H1 (cell line): Measurements from ENCODE around the gene NOS1AP. TPM values are rescaled to one million over a fixed set of nuclear protein-coding genes. Genes with fewer than 3 reads are reported as not detected.

Experiments
- CTCF ChIA-PET: fragments of 300-600 bp; sonication (Branson Sonifier 250); formaldehyde crosslinking; loops from one replicate; lab custom pipeline; 2021; ENCODE audit not compliant: partially characterized antibody; lab: Charles Lee
- POLR2A ChIA-PET: fragments of 300-600 bp; sonication (Branson Sonifier 250); formaldehyde crosslinking; loops from one replicate; lab custom pipeline; 2021; ENCODE audit warnings: inconsistent platforms; ENCODE audit not compliant: partially characterized antibody; lab: Charles Lee
- DNase-seq, 2 experiments: peaks; one replicate each; pipeline versions ENCODE4 v3.0.0 to v3.0.0-alpha.2; 2010 to 2022; ENCODE audit warnings: low spot score in 2 of 2, low read depth in 1 of 2, mixed read lengths in 1 of 2
- FAIRE-seq: peaks from 2 replicates; lab custom pipeline; 2011; peaks lifted over from hg19 to GRCh38; lab: Jason Lieb, UNC
- H2AFZ ChIP-seq: 2 replicates; pipeline ENCODE4 v1.8.1; 2012; ENCODE audit warnings: low read length, inconsistent platforms
- H2AK5ac ChIP-seq: 2 replicates; pipeline ENCODE4 v1.6.1; 2013; ENCODE audit warnings: low read depth, low read length
- H2BK120ac ChIP-seq: replicated peaks from 2 replicates; pipeline ENCODE3; 2013; ENCODE audit warnings: low read depth, low read length, inconsistent platforms
- H2BK12ac ChIP-seq: 2 replicates; pipeline ENCODE4 v1.6.1; 2013; ENCODE audit warnings: low read depth, low read length
- H2BK15ac ChIP-seq: 2 replicates; pipeline ENCODE4 v1.6.1; 2013; ENCODE audit warnings: low read length
- H2BK20ac ChIP-seq: 2 replicates; pipeline ENCODE4 v1.6.1; 2013; ENCODE audit warnings: low read length
- H2BK5ac ChIP-seq: 2 replicates; pipeline ENCODE4 v1.6.1; 2013; ENCODE audit warnings: low read depth, low read length
- H3K14ac ChIP-seq: 2 replicates; pipeline ENCODE4 v1.6.1; 2013; ENCODE audit warnings: inconsistent platforms; ENCODE audit not compliant: insufficient read length
- H3K18ac ChIP-seq: 2 replicates; pipeline ENCODE4 v1.6.1; 2013; ENCODE audit warnings: low read length; ENCODE audit errors: extremely low read depth
- H3K23ac ChIP-seq: 2 replicates; pipeline ENCODE4 v1.6.1; 2013; ENCODE audit warnings: inconsistent platforms; ENCODE audit not compliant: insufficient read length
- H3K23me2 ChIP-seq: 2 replicates; pipeline ENCODE4 v1.6.1; 2013; ENCODE audit warnings: low read depth, low read length
- H3K27ac ChIP-seq: 2 replicates; pipeline ENCODE4 v1.6.1; 2011; ENCODE audit warnings: low read depth, low read length, inconsistent platforms
- H3K27me3 ChIP-seq, 4 experiments: replicated peaks in 1 of 4; 1 replicate in 1 of 4; 2 replicates in 3 of 4; pipeline versions ENCODE4 v1.6.1 to v1.8.1; 2011 to 2013; ENCODE audit warnings: low read length in 3 of 4, mild to moderate bottlenecking in 3 of 4, inconsistent platforms in 2 of 4, mixed read lengths in 2 of 4, moderate library complexity in 1 of 4; ENCODE audit not compliant: control insufficient read depth in 3 of 4, insufficient read depth in 3 of 4; ENCODE audit errors: extremely low read depth in 1 of 4
- H3K36me3 ChIP-seq, 4 experiments: 2 replicates each; pipeline versions ENCODE4 v1.6.1 to v1.8.1; 2011 to 2013; ENCODE audit warnings: mild to moderate bottlenecking in 4 of 4, low read length in 3 of 4, moderate library complexity in 2 of 4, control low read depth in 1 of 4, inconsistent platforms in 1 of 4; ENCODE audit not compliant: insufficient read depth in 4 of 4, control insufficient read depth in 2 of 4
- H3K4ac ChIP-seq: replicated peaks from 2 replicates; pipeline ENCODE3; 2013; ENCODE audit warnings: low read length, low read depth, mixed read lengths, inconsistent platforms; ENCODE audit not compliant: insufficient read length
- H3K4me1 ChIP-seq, 4 experiments: replicated peaks in 1 of 4; 1 replicate in 1 of 4; 2 replicates in 3 of 4; pipeline versions ENCODE4 v1.6.1 to v1.8.1; 2011 to 2013; ENCODE audit warnings: low read length in 3 of 4, inconsistent platforms in 2 of 4, mixed read lengths in 1 of 4; ENCODE audit not compliant: insufficient read depth in 4 of 4, control insufficient read depth in 3 of 4
- H3K4me2 ChIP-seq, 2 experiments: 2 replicates each; pipeline versions ENCODE4 v1.6.1 to v1.8.1; 2011 to 2013; ENCODE audit warnings: low read depth in 2 of 2, low read length in 2 of 2, control low read depth in 1 of 2, inconsistent platforms in 1 of 2, mild to moderate bottlenecking in 1 of 2; ENCODE audit not compliant: insufficient read depth in 1 of 2
- H3K4me3 ChIP-seq, 4 experiments: fragments of 200-600, 300-600 bp in 1 of 4; sonication (generic), shearing (Covaris generic), sonication (Bioruptor Twin) in 1 of 4; 2 replicates each; pipeline versions ENCODE4 v1.5.1 to v1.8.1; 2011 to 2016; ENCODE audit warnings: low read length in 4 of 4, low read depth in 3 of 4, control low read depth in 2 of 4, inconsistent platforms in 2 of 4, mild to moderate bottlenecking in 2 of 4, mixed read lengths in 1 of 4, moderate library complexity in 1 of 4; ENCODE audit not compliant: insufficient read depth in 2 of 4; ENCODE audit errors: extremely low read depth in 1 of 4
- H3K56ac ChIP-seq: replicated peaks from 2 replicates; pipeline ENCODE3; 2013; ENCODE audit warnings: low read depth, mild to moderate bottlenecking, mixed read lengths, low read length, inconsistent platforms; ENCODE audit not compliant: insufficient read length
- H3K79me1 ChIP-seq: 2 replicates; pipeline ENCODE4 v1.6.1; 2013; ENCODE audit warnings: low read depth, low read length, control low read depth
- H3K79me2 ChIP-seq, 2 experiments: 2 replicates each; pipeline versions ENCODE4 v1.6.1 to v1.8.1; 2012 to 2013; ENCODE audit warnings: low read length in 2 of 2, mild to moderate bottlenecking in 2 of 2, inconsistent platforms in 1 of 2; ENCODE audit not compliant: insufficient read depth in 2 of 2, control insufficient read depth in 1 of 2
- H3K9ac ChIP-seq, 4 experiments: replicated peaks in 1 of 4; 1 replicate in 1 of 4; 2 replicates in 3 of 4; pipeline versions ENCODE4 v1.6.1 to v1.8.1; 2011 to 2013; ENCODE audit warnings: low read depth in 3 of 4, low read length in 3 of 4, control low read depth in 2 of 4, mild to moderate bottlenecking in 2 of 4, moderate library complexity in 2 of 4, inconsistent platforms in 1 of 4; ENCODE audit errors: extremely low read depth in 1 of 4
- H3K9me3 ChIP-seq, 2 experiments: 2 replicates each; pipeline versions ENCODE4 v1.6.1 to v1.8.1; 2012 to 2013; ENCODE audit warnings: mild to moderate bottlenecking in 2 of 2, moderate library complexity in 2 of 2, control low read depth in 1 of 2, inconsistent platforms in 1 of 2, low read depth in 1 of 2, low read length in 1 of 2, mixed read lengths in 1 of 2; ENCODE audit not compliant: insufficient read depth in 2 of 2
- H4K20me1 ChIP-seq, 2 experiments: replicated peaks in 1 of 2; 2 replicates each; pipeline versions ENCODE3 to v1.8.1; 2011 to 2013; ENCODE audit warnings: inconsistent platforms in 2 of 2, low read length in 2 of 2, mild to moderate bottlenecking in 1 of 2; ENCODE audit not compliant: insufficient read depth in 2 of 2, control insufficient read depth in 1 of 2
- H4K5ac ChIP-seq: 2 replicates; pipeline ENCODE4 v1.6.1; 2013; ENCODE audit warnings: low read length, low read depth, mixed read lengths, inconsistent platforms; ENCODE audit not compliant: insufficient read length
- H4K8ac ChIP-seq: 2 replicates; pipeline ENCODE4 v1.8.0; 2013; ENCODE audit warnings: mild to moderate bottlenecking, moderate library complexity, low read length, inconsistent platforms; ENCODE audit not compliant: insufficient read depth; ENCODE audit errors: extremely low read depth
- H4K91ac ChIP-seq: replicated peaks from 2 replicates; pipeline ENCODE3; 2013; ENCODE audit warnings: low read length, mixed read lengths, inconsistent platforms; ENCODE audit not compliant: insufficient read length
- CEBPB ChIP-seq: IDR thresholded peaks from 2 replicates; pipeline ENCODE4 v1.6.1; 2012; ENCODE audit warnings: low read depth, low read length
- EP300 ChIP-seq, 2 experiments: IDR thresholded peaks; 1 replicate in 1 of 2; 2 replicates in 1 of 2; pipeline ENCODE4 v1.6.1; 2011 to 2012; ENCODE audit warnings: low read depth in 2 of 2, low read length in 2 of 2, mild to moderate bottlenecking in 2 of 2, borderline replicate concordance in 1 of 2, inconsistent platforms in 1 of 2, moderate library complexity in 1 of 2
- POLR2AphosphoS5 ChIP-seq: IDR thresholded peaks from 2 replicates; pipeline ENCODE4 v1.6.1; 2011; ENCODE audit warnings: low read depth, low read length
- RNF2 ChIP-seq: fragments of 200-900, 300-1000 bp; sonication (generic); IDR thresholded peaks from 2 replicates; pipeline ENCODE4 v1.7.1; 2016; ENCODE audit warnings: borderline replicate concordance, low read depth, mild to moderate bottlenecking, antibody characterized with exemption, low read length; ENCODE audit not compliant: poor library complexity, severe bottlenecking; ENCODE audit errors: missing control alignments
- SP4 ChIP-seq: IDR thresholded peaks from 2 replicates; pipeline ENCODE4 v1.6.1; 2012; ENCODE audit warnings: low read length, inconsistent platforms
- TAF1 ChIP-seq: IDR thresholded peaks from 2 replicates; pipeline ENCODE4 v1.6.1; 2011; ENCODE audit warnings: mild to moderate bottlenecking, low read depth, low read length
- TAF7 ChIP-seq: optimal IDR thresholded peaks from 2 replicates; pipeline ENCODE3; 2011; ENCODE audit warnings: low read depth, mild to moderate bottlenecking, inconsistent platforms, low read length, moderate library complexity, borderline replicate concordance
- TBP ChIP-seq: IDR thresholded peaks from 2 replicates; pipeline ENCODE4 v1.6.1; 2011; ENCODE audit warnings: low read depth, low read length, improper control_type of control experiment
- TEAD4 ChIP-seq: IDR thresholded peaks from 2 replicates; pipeline ENCODE4 v1.6.1; 2012; ENCODE audit warnings: low read depth, low read length, inconsistent platforms, mixed read lengths
- WGBS, 2 experiments: shearing (Covaris generic) in 1 of 2; methylation state at CpG; one replicate each; pipeline versions ENCODE4 v1.1.6 to v1.1.7; 2013 to 2015; ENCODE audit warnings: low lambda C conversion rate in 2 of 2, mixed read lengths in 2 of 2, inconsistent platforms in 1 of 2, low coverage in 1 of 2, missing lambda C conversion rate in 1 of 2; ENCODE audit not compliant: insufficient replicate concordance in 2 of 2, insufficient coverage in 1 of 2, insufficient read length in 1 of 2; ENCODE audit errors: extremely low coverage in 1 of 2, missing lambda C conversion rate in 1 of 2; 5-methylcytosine and 5-hydroxymethylcytosine counted together
- polyA plus RNA-seq, 7 experiments: library from polyadenylated mRNA; depleted of rRNA in 3 of 7; stranded (reverse) in 5 of 7; unstranded in 2 of 7; fragments of >200 nt in 5 of 7; fragments of 200-250 nt in 2 of 7; gene quantifications; 1 replicate in 5 of 7; 2 replicates in 1 of 7; 4 replicates in 1 of 7; pipeline versions ENCODE4 v1.2.1 to v1.2.3, GENCODE V29; 2011 to 2013; ENCODE audit warnings: missing spikeins in 2 of 7, mixed read lengths in 2 of 7
- total RNA-seq: library from RNA; stranded (reverse); fragmentation: NEBNext Ultra II Directional; extraction: Animal tissue kit (Norgen Biotek cat#: 25700); gene quantifications from 2 replicates; pipeline ENCODE4 v1.2.1, GENCODE V29; 2021
- TF ChIP-seq, protein P1 (sequence below): IDR thresholded peaks from 2 replicates; pipeline ENCODE4 v1.6.1; 2012; ENCODE audit warnings: inconsistent platforms
- TF ChIP-seq, protein P2 (sequence below), 3 experiments: IDR thresholded peaks; 1 replicate in 2 of 3; 2 replicates in 1 of 3; pipeline versions ENCODE4 v1.5.1 to v1.6.1; 2011; ENCODE audit warnings: low read length in 3 of 3, mild to moderate bottlenecking in 3 of 3, inconsistent platforms in 2 of 3, low read depth in 1 of 3, moderate library complexity in 1 of 3; ENCODE audit not compliant: insufficient read depth in 1 of 3; ENCODE audit errors: control extremely low read depth in 1 of 3

The NOS1AP gene
- total and polyA plus RNA-seq, 2 of the 8 experiments (the other 6 are each of a cell fraction or from before 2014, with no cell fraction given): 2.4 to 12.1 TPM

DNA sequence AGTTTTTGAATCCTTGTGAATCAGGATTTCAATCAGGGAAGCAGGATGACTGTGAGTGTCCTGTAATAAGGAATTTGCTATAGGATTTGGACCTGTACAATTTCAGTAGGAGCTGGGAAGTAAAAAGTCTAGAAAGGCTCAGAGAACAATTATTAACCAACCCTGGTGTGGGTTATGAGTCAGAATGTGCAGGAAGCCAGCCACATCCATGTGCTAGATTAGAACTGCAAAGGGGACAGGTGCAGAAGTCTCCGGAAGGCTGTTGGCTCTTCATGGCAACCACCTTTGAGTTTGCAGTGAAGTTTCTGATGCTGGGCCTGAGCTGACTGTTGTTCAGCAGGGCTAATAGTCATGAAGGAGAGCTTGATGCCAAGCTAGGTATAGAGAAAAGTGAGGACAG lies 236.5 kb downstream of the NOS1AP start:
- POLR2A ChIA-PET: no interaction called here
- Histone ChIP-seq H3K27me3 (no peaks in the 10 kb centered on the region), H3K4me2 (no peak overlapping the region)

More for the DNA sequence above, 236.5 kb downstream of the NOS1AP start:
- Histone ChIP-seq H3K79me2 (no peaks in the 10 kb centered on the region), H3K27ac (no peak overlapping the region), H2BK15ac (no peak overlapping the region), H3K23ac (no peak overlapping the region), H3K4me1 (peaks cover 0 to 4% (median 0%) of the 10 kb centered on the region in 4 experiments; a peak in 2 of 7 replicates), H3K56ac (no peak overlapping the region), H3K9me3 (no peaks in the 10 kb centered on the region), H4K5ac (no peak overlapping the region), H3K9ac (no peak overlapping the region), H3K79me1 (no peaks in the 10 kb centered on the region), H3K36me3 (no peaks in the 10 kb centered on the region), H2BK5ac (no peak overlapping the region), H4K91ac (no peak overlapping the region), H3K4me3 (no peak overlapping the region), H2AK5ac (no peak overlapping the region), H2AFZ (no peak overlapping the region), H2BK12ac (no peak overlapping the region), H3K23me2 (no peaks in the 10 kb centered on the region), H2BK20ac (no peak overlapping the region), H4K20me1 (no peaks in the 10 kb centered on the region), H4K8ac (no peak overlapping the region), H3K4ac (no peak overlapping the region), H2BK120ac (no peak overlapping the region), H3K14ac (no peak overlapping the region), H3K18ac (no peak overlapping the region)
- WGBS, 2 experiments: 94% methylated on average over 1 of the region's 1 CpG; no CpG with 5 or more reads in 1 of the 2 experiments
- DNase-seq (no peak), FAIRE-seq (no peak)
- CTCF ChIA-PET: interaction anchor here (0.6 to 1.5 kb wide), 5 partner anchors 10 to 249 kb away, joined by 3 to 4 read pairs (median 3); no protein-coding TSS in a partner anchor
- TF ChIP-seq TEAD4 (no peak), EP300 (IDR thresholded peaks at IDR 0.05; ENCODE audit: borderline replicate concordance in 1 of 2, low read depth in 2 of 2, low read length in 2 of 2) (no peak), TAF1 (no peak), SP4 (no peak), POLR2AphosphoS5 (no peak), TBP (no peak), CEBPB (no peak), RNF2 (no peak), TAF7 (no peak)
- TF ChIP-seq, protein P1, sequence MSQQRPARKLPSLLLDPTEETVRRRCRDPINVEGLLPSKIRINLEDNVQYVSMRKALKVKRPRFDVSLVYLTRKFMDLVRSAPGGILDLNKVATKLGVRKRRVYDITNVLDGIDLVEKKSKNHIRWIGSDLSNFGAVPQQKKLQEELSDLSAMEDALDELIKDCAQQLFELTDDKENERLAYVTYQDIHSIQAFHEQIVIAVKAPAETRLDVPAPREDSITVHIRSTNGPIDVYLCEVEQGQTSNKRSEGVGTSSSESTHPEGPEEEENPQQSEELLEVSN: no peak
- TF ChIP-seq, protein P2, sequence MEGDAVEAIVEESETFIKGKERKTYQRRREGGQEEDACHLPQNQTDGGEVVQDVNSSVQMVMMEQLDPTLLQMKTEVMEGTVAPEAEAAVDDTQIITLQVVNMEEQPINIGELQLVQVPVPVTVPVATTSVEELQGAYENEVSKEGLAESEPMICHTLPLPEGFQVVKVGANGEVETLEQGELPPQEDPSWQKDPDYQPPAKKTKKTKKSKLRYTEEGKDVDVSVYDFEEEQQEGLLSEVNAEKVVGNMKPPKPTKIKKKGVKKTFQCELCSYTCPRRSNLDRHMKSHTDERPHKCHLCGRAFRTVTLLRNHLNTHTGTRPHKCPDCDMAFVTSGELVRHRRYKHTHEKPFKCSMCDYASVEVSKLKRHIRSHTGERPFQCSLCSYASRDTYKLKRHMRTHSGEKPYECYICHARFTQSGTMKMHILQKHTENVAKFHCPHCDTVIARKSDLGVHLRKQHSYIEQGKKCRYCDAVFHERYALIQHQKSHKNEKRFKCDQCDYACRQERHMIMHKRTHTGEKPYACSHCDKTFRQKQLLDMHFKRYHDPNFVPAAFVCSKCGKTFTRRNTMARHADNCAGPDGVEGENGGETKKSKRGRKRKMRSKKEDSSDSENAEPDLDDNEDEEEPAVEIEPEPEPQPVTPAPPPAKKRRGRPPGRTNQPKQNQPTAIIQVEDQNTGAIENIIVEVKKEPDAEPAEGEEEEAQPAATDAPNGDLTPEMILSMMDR (IDR thresholded peaks at IDR 0.05; ENCODE audit: control extremely low read depth in 1 of 3, insufficient read depth in 1 of 3, low read depth in 1 of 3, low read length in 3 of 3): no peak
